AG09319 (cell line): Measurements from ENCODE around the gene ITGA3.
"Not testable (repeated sequence)": the region's sequence is repeated elsewhere in the genome, so short reads cannot be mapped to it uniquely, and the experiment has no call there.

Source experiments
- DNase-seq: peaks from one replicate; pipeline ENCODE4 v3.0.0-alpha.2; 2010; ENCODE audit warnings: low read depth; ENCODE audit errors: extremely low read depth
- TF ChIP-seq, protein P1 (sequence below): IDR thresholded peaks from 2 replicates; pipeline ENCODE4 v1.5.1; 2011; ENCODE audit warnings: low read depth, mild to moderate bottlenecking, inconsistent platforms, low read length, moderate library complexity

Gene ITGA3

DNA sequence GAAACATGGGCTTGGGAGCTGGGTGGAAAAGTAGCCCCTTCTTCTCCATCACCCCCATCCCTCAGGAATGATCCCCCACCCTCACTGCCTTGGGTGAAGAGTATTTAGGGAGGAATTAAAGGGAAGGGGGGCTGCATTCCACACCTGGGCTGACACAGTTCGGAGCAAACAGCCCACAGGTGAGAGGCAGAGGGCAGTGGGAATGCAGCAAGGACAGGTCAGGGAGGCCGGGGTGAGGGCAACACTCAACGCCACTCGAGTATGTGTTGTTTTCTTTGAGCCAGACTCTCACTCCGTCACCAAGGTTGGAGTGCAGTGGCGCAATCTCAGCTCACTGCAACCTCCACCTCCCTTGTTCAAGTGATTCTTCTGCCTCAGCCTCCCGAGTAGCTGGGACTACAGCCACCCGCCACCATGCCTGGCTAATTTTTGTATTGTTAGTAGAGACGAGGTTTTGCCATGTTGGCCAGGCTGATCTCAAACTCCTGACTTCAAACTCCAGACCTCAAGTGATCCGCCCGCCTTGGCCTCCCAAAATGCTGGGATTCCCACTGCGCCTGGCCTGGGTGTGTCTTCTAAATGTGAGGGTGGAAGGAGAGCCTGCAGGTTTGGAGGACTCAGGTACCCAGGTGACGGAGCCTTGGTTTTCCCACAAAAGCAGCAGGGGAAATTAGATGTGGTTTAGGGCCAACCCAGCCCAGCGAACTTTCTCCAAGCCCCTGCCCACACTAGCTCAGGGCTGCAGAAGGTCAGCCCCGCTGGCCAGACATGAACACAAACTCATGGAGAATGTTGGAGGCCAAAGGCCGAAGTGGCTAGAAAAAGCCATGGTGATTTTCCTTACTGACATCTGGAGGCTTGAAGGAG lies 21.2 kb upstream of the ITGA3 start:
- TF ChIP-seq, protein P1, sequence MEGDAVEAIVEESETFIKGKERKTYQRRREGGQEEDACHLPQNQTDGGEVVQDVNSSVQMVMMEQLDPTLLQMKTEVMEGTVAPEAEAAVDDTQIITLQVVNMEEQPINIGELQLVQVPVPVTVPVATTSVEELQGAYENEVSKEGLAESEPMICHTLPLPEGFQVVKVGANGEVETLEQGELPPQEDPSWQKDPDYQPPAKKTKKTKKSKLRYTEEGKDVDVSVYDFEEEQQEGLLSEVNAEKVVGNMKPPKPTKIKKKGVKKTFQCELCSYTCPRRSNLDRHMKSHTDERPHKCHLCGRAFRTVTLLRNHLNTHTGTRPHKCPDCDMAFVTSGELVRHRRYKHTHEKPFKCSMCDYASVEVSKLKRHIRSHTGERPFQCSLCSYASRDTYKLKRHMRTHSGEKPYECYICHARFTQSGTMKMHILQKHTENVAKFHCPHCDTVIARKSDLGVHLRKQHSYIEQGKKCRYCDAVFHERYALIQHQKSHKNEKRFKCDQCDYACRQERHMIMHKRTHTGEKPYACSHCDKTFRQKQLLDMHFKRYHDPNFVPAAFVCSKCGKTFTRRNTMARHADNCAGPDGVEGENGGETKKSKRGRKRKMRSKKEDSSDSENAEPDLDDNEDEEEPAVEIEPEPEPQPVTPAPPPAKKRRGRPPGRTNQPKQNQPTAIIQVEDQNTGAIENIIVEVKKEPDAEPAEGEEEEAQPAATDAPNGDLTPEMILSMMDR, result no peak
- no peak for DNase-seq

DNA sequence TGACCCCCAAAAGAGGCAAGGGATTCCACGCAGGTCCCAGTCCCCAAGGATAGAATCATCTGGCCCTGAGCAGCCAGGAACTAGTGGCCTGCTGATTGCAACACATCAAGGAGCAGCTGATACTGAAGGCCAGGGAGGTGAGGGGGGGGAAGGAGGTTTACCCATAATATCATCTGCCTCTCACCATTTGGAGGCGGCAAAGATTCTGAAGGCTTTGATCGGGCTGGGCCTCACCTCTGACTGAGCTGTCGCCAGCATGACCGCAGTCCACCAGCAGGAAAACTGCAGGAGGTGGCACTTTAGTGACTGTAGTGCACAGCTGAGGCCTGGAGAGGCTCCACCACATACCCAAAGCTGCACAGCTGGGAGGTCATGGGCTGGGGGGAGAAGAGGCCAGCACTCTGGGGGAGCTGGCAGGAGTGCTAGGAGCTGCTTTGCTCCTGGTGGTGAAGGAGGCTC lies 20.5 kb upstream of the ITGA3 start:
- TF ChIP-seq, protein P1, result no peak
- DNase-seq, result no peak

DNA sequence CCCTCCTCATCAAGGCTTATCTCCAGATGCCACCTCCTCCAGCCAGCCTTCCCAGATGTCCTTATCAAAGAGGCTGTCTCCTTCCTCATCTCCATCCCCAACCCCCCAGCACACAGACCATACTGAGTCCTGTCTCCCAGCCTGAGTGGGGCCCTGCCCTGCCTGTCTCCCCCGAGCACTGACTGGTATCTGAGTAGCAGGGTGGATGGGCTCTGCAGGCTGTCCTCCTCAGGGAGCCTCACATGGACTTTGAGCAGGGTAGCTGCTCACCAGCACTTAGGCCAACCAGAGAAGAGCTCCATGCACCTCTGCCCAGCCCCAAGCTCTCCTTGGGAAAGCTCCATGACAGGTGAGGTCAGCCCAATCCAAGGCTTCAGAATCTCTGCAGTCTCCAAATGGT lies 20.0 kb upstream of the ITGA3 start:
- no peak for DNase-seq
- TF ChIP-seq, protein P1, result no peak

DNA sequence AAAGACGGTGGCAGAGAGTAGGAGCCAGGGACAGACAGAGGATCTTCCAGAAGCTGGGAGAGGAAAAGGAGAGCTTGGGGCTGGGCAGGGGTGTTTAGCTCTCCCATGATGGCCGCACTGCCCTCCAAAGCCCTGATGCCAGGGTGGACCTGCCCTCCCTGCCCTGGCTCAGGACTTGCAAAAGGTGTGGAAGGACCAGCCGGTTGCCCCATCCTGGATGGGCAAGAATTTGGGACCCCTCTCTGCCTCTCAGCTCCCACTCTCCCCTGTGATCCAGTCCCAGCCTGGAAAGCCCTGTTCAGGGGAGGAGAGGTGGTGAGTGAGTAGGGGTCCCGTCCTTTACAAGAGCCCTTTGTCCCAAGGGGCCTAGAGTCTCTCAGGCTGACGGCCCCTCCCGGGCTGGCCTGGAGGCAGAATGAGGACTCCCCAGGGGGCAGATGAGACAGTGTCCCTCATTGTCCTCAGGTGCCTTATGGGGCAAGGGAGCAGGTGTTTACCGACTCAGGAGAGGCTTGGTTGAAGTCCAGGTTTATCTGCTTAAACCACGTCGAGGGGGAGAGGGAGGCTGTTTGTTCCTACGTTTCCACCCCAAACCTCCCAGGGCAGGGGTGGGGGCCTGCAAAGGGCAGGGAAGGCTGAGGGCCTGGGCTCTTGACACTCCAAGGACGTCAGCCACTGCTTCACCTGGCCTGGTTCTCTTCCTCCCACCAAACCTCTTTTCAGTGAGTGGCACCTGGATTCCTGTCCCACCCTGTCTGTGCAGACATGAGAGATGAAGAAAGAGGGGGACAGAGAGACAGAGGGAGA lies 19.3 kb upstream of the ITGA3 start:
- no peak for DNase-seq
- TF ChIP-seq, protein P1, result no peak

DNA sequence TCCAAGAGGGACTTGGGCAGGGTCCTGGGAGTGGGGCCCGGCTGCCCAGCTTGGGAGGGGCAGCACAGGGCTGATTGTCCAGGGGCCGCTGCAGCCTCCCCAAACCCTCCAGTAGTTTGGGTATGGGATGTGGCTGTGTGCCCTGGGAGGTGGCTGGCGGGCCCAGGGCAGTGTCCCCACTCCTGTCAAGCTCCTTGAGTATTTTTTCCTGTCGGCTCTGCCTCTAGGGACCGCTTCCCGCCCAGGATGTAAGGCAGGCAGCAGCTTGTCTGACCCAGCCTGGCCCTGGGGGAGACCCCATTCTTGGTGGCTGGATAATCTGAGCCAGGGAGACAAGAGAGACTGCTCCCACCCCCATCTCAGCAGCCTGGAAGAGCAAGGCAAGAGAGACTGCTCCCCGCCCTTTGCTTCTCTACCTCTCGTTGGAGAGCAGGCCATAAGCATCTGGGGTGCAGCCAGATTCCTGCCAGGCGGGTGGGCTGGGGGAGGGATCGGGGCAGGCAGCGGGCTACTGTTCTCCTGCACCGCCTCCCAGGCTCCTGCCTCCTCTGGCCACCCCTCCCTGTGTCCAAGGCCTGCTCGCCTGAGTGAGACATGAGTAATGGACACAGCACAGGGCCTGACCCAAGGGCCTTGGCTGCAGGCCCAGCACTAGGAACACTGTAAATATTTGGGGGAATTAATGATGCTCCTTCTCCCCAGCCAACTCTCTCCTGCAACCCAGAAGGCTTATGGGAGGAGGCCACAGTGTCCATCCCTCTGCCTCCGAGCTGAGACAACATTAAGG lies 18.4 kb upstream of the ITGA3 start:
- no peak for DNase-seq
- TF ChIP-seq, protein P1, result no peak

DNA sequence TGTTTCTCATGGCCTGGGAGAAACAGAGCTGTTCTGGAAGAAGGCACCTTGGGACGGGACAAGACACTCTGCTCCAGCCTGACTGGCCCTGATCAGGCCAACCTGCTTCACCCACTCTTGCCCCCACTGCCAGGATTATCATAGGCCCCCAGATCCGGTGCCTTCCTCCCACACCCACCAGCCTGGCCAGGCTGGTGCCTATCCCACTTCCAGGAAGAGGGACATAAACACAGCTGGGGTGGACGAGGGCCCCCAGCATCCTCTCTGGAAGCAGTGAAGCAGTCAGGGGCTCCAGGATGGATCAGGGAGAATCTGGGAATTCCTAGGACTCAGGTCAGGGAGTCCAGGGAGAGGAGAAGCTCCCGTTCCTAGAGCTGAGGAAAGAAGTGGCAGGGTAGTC lies 16.9 kb upstream of the ITGA3 start:
- DNase-seq, result no peak
- TF ChIP-seq, protein P1, result no peak

DNA sequence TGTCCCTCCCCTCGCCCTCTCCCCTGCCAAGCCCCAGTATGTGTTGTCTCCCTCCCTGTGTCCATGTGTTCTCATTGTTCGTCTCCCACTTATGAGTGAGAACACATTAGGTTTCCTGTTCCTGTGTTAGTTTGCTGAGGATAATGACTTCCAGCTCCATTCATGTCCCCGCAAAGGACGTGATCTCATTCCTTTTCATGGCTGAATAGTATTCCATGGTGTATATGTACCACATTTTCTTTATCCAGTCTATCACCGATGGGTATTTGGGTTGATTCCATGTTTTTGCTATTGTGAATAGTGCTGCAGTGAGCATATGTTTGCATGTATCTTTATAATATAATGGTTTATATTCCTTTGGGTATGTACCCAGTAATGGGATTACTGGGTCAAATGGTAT lies 15.4 kb upstream of the ITGA3 start:
- not testable (repeated sequence) for DNase-seq
